ENCODE data around the gene CELA3A.
A peak's percentile ranks its signal among the peaks of the same experiment; 100 is the strongest.
"Not testable (repeated sequence)": the region's sequence is repeated elsewhere in the genome, so short reads cannot be mapped to it uniquely, and the experiment has no call there.

Gene CELA3A, protein sequence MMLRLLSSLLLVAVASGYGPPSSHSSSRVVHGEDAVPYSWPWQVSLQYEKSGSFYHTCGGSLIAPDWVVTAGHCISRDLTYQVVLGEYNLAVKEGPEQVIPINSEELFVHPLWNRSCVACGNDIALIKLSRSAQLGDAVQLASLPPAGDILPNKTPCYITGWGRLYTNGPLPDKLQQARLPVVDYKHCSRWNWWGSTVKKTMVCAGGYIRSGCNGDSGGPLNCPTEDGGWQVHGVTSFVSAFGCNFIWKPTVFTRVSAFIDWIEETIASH

DNA sequence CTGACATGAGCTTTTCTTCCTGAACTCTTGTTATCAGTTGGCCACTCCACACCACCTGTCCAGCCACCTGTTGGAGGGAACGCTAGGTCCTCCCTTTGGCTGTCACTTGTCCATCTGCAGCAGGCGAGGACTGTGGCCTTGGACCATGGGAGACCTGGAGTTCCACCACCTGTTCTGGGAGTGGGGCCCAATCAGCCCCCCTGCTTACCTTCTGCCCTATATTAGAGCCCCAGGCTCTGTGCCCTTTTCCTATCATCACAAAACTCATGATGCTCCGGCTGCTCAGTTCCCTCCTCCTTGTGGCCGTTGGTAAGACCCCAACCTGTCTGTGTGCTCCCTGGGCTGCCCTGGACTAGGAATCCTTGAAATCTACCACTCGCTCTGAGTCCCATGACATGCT lies at the start of gene CELA3A:
Gene CELA3A (plus strand): TSS at position 249 of the 400 bp plus-strand sequence. CDS start 18 bp downstream, at position 267.
- DNase-seq = no peak

DNA sequence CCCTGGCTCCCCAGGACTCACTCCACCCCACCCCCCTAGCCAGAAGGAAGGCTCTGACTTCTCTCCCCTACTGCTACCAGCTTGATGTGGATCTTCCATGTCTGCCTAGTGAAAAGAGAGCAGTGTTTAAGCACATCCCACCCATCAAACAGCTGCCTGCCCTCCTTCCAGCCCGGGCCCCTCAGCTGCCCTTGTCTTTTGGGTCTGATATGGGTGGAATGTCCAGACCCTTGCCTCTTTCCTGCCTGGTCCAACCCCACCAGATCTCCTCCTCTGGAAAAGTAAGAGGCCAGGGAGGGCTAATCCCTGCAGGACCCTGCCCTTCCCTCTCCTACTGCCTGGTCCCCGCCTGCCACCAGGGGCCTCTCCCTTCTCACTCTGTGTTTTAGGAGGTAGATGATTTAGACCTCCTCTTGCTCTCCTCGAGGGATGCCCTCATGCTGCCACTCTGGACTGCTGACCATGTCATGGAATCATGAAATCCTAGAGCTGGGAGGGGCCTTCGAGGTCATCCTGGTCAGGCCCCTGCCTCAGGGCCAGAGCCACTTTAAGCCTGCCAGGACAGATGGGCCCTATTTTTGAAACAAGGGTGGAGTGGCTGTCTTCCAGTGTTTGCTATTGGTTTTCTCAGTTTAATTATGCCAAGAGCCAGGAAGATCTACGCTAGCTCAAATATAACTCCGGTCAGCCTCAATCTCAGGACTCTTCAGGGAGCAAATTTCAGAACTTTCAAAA lies 48.5 kb upstream of the CELA3A start:
- DNase-seq = no peak

DNA sequence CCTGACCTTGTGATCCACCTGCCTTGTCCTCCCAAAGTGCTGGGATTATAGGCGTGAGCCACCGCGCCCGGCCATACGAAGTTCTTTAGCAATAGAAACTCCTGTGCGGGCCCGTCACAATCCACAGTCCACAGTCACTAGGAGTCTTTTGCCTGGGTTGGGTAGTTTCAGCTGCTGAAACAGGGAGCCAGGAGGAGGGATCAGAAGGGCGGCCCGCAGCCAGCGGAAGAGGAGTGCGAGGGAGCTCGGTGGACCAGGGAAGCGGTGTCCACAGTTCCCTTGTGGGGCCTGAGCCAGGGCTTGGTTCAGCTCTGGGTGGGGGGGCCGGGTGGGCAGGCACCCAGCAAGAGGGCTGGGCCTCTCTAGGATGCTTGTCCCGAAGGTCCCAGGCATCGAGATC lies 46.4 kb upstream of the CELA3A start:
- DNase-seq = no peak

DNA sequence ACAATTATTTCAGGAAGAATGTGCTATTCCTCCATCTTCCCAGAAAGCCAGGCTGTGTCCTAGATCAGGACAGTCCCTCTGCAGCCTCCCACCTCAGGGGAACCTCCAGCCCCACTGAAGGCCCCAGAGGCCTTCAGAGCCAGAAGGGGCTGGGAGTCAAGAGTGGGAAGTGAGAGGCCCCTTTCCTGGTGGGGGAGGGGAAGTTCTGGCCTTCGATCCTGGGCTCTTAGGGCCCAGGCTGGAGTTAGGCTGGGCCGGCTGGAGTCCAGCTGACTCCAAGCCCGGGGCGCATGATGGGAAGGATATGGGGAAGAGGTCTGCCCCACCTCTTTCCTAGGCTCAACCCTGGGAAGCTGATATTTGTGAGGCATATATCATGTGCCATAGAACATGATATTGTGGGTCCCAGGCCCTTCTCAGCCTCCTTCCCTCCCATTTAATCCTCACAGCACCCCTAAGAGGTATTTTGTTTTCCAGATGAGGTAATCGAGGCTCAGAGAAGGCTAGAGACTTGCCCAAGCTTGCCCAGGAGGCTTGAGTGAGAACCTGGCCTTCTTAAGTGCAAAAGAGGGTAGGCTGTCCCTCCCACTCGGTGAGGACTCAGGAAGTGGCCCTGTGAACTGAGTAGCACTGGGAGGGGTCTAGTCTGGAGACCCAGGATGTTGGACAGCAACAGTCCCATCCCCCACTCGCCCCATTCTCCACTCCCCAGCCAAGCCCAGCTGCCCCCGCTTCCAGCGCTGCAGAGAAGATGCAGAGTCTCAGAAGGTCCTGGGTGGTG lies 45.8 kb upstream of the CELA3A start:
- no peak for DNase-seq

DNA sequence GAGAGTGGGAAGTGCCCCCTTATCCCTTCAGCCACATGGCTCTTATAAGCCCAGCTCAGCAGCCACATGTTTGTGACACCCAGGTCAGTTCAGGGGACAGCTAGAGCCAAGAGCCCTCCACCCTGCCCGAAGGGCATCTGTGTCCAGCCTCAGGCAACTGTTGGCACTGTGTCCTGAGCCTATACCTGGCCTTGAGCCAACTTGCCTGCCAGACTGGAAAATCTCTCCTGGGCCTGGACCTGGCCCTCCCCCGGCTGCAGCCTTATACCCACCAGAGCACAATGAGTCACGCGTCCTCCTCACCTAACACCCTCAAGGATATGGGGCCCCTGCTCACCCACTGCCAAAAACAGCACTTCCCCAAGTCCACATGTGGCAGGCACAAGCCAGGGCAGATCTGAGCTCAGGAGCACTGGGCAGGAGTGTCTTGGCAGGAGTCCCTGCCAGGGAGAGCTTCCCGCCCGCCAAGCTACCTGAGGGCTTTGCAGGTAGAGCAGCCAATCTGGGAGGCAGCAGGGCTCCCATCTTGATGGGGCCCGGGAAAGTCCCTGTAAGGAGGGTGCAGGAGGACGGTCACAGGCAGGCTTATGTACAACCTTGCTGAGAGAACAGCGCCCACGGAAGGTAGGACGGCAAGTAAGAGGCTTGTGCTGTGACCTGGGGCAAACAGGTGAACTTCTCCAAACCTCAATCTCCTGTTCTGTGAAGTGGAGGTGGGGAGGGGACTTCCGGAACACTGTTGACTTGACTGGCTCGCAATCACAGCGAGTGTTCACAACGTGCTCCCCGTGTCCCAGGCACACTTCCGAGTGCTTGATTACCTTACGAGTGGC lies 44.5 kb upstream of the CELA3A start:
- peak; percentile 9 for DNase-seq

DNA sequence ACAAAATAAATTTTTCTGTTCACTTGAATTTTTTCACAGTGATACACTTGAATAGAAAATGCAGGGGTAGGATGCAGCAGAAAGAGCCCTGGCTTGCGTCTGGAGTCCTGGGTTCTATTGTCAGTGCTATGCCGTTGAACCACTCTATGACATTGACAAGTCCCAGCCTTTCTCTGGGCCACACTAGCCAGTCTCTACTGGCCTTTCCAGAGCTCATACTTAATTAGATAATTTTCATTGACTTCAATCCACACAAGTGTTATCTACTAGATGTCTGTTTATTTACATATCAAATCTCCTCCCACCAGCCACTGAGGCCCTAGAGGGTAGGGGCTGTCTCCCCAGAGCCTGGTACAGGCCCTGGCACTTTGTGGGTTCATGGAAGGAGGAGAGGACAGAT lies 40.1 kb upstream of the CELA3A start:
- no peak for DNase-seq

DNA sequence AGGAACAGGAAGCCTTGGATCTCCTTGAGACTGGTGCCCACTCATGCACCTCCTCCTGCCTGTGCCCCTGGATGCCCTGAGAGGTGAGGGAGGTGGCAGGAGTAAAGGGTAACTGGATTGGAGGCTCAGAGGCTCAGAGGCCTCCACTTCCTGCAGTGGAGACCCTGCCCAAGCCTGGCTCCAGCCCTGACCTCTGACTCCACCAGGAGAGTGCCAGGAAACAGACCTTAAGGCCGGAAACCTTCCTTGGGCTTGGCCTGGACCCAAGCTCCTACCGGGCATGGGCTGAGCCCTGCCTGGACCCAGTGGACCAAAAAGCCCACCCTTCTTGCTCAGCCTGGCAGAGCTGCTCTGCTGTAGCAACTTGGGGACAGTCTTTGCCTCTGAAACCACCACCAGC lies 39.7 kb upstream of the CELA3A start:
- no peak for DNase-seq

DNA sequence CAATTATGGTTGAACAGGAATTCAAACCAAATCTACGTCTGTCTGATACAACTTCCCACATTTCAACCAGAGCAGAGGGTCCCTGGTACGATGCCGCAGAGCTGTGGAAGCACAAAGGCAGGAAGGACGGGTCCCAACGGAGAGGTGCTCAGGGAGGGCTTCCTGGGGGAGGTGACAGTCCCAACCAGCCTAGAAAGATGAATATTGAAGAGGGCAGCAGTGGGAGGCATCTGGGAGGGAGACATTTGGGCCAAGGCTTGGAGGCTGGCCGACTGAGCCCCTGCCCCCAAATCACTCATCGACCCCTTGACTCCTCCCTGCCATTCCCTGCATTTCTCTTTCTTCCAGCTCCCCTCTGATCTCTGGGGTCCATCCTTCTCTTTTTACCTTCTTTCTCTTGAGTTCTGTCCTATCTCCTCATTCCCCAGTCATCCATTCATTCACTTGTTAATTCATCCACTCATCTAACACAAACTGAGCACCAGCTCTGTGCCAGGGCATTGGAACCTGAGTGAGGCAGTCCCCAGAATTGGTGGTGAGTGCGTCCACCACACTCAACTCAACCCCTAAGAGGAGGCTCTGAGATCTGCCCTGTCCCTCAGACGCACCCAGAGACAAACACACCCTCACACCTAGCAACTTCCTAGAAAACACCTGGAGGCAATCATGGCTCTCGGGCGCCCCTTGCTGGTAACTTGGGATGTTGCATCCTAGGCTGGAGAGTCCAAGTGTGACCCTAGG lies 37.8 kb upstream of the CELA3A start:
- peak; percentile 12 for DNase-seq

DNA sequence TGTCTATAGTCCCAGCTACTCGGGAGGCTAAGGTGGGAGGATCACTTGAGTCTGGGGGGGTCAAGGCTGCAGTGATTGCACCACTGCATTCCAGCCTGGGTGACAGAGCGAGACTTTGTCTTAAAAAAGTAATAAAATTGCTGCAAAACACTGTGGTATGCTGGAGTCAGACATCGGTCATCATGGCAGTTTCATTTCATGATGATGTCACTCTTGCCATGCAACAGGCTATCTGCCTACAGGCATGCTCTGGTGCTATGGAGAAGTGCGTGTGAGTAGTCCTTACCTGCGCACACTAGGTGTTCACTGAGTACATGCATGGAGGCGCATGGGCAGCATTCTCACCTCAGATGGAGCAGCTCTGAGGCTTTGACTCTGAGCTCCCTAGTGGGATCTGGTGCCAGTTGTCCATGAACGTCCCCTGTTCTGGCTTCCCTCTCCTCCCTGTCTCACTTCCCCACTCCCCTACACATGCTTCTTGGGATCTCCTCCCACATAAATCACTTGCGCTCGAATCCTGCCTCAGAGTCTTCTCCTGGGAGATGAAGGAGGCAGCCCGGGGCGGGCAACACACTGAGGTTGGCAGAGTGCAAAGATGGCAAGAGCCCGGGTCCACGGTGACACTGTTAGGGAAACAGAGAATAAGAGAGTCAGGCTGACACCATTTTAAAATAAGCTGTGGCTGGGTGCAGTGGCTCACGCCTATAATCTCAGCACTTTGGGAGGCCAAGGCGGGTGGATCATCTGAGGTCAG lies 35.0 kb upstream of the CELA3A start:
- DNase-seq = no peak

DNA sequence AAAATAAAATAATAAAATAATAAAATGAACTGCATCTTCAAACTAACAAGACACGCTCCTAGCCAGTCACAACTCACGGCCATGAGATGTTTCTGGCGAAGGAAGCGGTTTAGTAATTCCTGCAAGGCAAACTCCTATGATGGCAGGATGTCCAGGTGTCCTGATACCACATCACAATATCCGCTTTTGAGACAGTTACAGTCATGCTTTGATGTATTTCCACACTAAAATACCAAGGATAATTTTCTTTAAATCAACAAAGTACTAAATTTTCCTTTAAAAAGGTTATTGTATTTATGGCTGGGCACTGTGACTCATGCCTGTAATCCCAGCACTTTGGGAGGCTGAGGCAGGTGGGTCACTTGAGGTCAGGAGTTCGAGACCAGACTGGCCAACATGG lies 34.2 kb upstream of the CELA3A start:
- DNase-seq = not testable (repeated sequence)

DNA sequence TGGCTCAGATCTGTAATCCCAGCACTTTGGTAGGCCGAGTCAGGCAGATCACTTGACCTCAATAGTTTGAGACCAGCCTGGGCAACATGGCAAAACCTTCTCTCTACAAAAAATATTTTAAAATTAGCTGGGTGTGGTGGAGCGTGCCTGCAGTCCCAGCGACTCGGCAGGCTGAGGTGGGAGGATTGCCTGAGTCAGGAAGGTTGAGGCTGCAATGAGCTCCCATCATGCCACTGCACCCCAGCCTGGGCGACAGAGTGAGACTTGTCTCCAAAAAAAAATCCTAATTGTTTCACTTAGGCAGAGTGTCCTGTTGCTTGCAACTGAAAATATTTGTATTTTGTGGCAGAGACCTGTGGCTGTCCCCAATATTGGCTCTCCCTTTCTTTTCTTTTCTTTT lies 32.4 kb upstream of the CELA3A start:
- DNase-seq = not testable (repeated sequence)

DNA sequence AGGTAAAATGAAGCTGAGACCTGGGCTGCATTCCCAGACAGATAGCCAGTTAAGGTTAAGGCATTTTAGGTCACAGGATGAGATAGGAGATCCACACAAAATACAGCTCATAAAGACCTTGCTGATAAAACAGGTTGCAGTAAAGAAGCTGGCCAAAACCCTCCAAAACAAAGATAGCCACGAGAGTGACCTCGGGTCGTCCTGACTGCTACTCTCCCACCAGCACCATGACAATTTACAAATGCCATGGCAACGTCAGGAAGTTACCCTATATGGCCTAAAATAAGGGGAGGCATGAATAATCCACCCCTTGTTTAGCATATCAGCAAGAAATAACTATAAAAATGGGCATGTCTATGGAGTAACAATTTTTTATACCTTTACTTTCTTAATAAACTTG lies 30.9 kb upstream of the CELA3A start:
- DNase-seq = not testable (repeated sequence)

DNA sequence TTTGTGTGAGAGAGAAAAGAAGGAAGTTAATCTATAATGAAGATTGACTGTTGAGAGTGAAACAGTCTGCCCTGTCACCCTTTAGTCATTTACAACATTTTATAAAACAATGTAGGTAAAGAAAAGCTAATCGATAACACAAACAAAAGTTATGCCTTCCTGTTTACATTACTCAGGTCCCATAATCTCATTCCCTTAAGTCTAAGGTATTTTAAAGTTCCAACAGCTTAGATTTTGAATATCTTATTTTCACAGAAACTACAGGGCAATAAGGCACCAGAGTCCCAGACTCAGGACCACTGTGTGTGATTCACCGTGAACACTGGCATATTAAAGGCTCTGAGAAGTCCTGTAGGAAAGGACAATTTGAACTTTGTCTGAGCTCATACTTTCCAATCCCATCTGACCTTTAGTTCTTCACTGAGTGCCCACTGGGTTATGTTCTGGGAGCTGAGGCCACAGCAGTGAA lies 28.4 kb upstream of the CELA3A start:
- DNase-seq = not testable (repeated sequence)

DNA sequence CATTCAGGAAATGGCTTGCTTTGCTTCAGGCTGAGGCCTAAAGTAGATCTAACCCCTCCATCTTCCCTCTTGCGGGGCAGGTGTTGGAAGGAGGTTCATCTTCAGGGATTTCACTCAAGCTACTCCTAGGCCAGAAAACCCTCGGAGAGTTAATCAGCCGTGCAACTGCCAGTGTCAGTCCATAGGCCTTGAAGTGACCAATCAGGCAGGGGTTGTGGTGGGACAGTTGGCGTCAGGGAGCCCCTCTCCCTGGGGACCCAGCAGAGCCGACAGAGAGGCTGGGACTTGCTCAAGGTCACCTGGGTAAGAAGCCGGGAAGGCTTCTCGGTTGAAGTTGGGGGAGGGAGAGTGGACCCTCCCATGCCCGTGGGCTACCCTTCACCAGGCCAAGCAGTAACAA lies 27.5 kb upstream of the CELA3A start:
- DNase-seq = not testable (repeated sequence)

DNA sequence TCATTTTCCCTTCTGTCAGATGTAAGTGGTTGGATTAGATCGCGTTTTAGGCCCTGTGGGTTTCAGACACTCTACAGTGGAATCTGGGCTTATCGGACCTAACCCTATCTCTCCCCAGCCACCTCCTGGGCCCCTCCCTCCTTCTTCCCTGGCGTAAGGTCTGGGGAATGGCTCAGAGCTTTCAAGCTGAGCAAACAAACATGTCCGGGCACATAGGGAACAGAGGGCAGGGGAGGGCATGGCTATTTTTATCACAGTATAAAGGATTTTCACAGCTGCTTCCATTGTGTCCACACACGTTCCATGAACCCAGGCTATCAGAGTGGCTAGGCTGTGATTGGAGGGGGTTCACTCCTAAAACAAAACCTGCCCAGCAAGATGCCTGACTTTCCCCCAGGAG lies 26.8 kb upstream of the CELA3A start:
- DNase-seq = not testable (repeated sequence)

DNA sequence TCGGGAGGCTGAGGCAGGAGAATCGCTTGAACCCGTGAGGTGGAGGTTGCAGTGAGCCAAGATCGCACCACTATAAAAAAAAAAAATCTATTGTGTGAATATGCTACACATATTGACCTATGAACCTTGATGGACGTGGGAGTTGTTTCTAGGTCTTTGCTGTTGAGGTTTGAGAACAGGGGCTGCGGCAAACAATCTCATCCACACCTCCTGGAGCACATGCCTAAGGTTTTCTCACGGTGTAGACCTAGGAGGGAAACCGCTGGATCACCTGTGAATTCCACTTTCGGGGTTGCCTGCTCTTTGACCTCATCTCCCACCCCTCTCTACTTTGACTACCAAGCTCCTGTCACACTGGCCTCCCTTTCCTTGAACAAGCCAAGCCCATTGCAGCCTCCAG lies 26.2 kb upstream of the CELA3A start:
- DNase-seq = not testable (repeated sequence)

DNA sequence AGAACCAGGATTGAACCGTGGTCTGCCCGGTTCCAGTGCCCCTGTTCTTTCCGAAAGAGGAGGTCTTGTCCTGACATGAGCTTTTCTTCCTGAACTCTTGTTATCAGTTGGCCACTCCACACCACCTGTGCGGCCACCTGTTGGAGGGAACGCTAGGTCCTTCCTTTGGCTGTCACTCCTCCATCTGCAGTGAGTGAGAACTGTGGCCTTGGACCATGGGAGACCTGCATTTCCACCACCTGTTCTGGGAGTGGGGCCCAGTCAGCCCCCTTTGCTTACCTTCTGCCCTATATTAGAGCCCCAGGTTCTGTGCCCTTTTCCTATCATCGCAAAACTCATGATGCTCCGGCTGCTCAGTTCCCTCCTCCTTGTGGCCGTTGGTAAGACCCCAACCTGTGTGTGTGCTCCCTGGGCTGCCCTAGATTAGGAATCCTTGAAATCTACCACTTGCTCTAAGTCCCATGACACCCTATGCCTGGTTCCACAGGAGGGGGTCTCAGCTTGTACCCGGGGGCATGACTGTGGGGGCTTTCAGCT lies 24.7 kb upstream of the CELA3A start, which contains the start of gene CELA3B:
Gene CELA3B (plus strand): TSS at position 320 of the 537 bp plus-strand sequence. CDS start 18 bp downstream, at position 338.
- not testable (repeated sequence) for DNase-seq

DNA sequence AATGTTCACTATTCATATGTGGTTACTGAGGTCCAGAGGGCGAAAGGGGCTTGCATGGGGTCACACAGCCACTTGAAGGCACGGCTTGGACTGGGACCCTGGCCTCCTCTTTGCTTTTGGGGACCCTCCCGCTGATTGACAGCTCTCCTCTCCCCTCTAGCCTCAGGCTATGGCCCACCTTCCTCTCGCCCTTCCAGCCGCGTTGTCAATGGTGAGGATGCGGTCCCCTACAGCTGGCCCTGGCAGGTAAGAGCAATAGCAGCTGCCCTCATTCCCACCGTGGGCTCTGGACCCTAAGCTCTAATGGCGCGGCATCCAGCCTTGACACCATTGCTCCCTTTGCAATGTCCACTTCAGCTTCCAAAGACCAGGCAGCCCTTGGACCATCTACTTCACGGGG lies 23.2 kb upstream of the CELA3A start:
- not testable (repeated sequence) for DNase-seq

DNA sequence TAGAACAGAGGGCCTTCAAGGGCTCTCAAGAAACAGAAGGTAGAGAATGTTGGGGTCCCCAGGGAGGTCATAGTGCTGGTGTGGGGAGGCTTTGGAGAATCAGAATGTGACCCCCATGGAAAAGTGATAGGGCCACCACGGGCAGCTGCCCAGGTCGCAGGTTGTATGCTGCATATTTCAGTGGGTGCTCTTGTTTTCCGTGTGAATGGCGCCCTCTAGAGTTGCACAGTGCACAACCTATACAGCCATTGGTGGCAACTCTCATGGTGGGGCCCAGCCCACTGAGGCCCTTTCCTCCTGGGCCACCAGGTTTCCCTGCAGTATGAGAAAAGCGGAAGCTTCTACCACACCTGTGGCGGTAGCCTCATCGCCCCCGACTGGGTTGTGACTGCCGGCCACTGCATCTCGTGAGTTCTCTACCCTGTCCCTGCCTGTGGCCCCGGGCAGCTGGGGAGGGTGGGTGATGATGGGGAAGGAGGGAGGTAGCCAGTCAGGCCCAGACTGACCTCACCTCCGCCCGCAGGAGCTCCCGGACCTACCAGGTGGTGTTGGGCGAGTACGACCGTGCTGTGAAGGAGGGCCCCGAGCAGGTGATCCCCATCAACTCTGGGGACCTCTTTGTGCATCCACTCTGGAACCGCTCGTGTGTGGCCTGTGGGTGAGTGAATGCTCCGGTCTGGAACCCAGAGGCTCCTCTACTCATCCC lies 20.8 kb upstream of the CELA3A start:
- not testable (repeated sequence) for DNase-seq

DNA sequence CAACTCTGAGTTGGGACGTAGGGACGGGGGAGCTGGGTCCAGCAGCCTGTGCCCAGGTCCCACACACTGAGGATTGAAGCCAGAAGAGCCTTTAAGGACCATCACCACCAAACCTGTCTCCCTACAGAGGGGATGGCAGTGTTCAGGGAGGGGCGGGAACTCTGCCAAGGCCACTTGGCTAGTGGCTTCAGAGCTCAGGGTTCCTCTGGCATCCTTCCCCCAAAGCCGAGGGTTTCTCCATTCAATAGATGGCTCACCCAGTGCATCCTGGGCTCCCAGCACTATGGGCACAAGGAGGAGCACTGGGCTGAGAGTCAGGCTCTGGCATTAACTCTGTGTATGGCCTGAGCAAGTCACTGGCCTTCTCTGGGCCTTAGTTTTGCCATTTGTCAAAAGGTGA lies 20.2 kb upstream of the CELA3A start:
- DNase-seq = not testable (repeated sequence)

Data from NCI-H446 treated with DMSO at 0.1 percent for 48 hours (cell line).